ENCODE measurements around the gene ZBTB2.
"Not testable (repeated sequence)": the region's sequence is repeated elsewhere in the genome, so short reads cannot be mapped to it uniquely, and the experiment has no call there.

ZBTB2 gene

DNA sequence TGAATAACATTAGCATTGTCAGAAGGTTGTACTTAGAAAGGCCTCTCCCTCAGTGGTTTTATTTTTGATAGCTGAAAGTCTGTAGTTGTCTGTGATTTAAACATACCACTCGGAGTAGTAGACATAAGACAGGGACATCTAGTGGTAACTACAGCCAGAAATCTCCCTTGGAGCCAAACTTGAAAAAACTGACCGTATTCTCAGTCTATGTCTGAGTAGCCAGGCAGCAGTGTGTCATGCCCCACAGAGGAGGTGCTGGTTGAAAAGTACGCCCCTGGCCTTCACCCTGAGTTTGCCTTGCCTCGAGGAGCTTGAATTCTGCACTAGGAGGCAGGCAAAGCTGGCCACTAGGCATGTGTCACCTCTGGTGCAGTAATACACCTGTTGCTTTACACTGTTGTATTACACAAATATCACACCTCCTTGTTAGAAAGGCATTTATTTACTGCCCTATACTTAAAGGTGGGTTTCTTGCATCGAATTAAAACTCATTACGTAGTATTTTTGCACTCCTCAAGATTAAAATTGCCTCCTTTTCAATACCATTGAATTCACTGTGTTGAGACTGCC lies 20.8 kb downstream of the ZBTB2 start:
- DNase-seq, result no peak

- DNase-seq, result no peak
Measured at GRCh38 chr6:151365233-151365632, 26.1 kb downstream of the ZBTB2 start.

- no peak for DNase-seq
Measured at GRCh38 chr6:151359486-151359885, 31.9 kb downstream of the ZBTB2 start.

GRCh38 chr6:151358475-151358874 lies 32.9 kb downstream of the ZBTB2 start:
- no peak for DNase-seq

- no peak for DNase-seq
Measured at GRCh38 chr6:151357758-151358436, 33.5 kb downstream of the ZBTB2 start.

DNA sequence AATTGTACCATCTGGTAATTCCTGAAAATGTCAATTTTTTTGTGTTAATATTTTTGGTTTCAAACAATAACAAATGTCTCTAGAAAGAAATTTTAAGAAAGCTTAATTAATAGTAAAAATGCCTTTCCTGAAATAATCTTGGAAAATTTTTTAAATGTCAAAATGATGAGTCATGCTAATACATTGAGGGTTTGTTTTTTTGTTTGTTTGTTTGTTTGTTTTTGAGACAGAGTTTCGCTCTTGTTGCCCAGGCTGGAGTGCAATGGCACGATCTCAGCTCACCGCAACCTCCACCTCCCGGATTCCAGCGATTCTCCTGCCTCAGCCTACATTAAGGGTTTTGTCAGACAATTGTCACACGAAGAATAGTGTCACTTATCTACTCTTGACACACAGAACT lies 34.4 kb downstream of the ZBTB2 start:
- DNase-seq, result not testable (repeated sequence)

DNA sequence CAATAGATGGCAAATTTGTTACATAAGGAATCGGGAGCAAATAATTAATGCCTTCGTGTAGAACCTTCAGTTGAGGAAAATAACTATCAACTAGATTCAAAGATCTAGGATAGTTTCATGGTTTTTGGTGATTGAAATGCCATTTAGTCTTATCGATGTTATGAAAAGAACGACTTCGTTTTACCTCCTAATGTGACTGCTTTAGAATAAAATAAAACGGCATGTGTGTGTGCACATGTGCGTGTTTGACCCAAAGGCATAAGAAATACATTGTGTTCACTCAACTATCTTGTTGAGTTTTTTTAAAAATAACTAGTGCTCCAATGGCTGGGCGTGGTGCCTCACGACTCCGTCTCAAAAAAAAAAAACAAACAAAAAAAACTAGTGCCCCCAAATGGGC lies 37.6 kb downstream of the ZBTB2 start:
- no peak for DNase-seq

DNA sequence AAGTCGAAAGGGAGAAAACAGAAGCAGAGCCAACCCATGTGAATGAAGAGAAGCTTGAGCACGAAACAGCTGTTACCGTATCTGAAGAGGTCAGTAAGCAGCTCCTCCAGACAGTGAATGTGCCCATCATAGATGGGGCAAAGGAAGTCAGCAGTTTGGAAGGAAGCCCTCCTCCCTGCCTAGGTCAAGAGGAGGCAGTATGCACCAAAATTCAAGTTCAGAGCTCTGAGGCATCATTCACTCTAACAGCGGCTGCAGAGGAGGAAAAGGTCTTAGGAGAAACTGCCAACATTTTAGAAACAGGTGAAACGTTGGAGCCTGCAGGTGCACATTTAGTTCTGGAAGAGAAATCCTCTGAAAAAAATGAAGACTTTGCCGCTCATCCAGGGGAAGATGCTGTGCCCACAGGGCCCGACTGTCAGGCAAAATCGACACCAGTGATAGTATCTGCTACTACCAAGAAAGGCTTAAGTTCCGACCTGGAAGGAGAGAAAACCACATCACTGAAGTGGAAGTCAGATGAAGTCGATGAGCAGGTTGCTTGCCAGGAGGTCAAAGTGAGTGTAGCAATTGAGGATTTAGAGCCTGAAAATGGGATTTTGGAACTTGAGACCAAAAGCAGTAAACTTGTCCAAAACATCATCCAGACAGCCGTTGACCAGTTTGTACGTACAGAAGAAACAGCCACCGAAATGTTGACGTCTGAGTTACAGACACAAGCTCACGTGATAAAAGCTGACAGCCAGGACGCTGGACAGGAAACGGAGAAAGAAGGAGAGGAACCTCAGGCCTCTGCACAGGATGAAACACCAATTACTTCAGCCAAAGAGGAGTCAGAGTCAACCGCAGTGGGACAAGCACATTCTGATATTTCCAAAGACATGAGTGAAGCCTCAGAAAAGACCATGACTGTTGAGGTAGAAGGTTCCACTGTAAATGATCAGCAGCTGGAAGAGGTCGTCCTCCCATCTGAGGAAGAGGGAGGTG lies 38.7 kb downstream of the ZBTB2 start:
- DNase-seq, result no peak

DNA sequence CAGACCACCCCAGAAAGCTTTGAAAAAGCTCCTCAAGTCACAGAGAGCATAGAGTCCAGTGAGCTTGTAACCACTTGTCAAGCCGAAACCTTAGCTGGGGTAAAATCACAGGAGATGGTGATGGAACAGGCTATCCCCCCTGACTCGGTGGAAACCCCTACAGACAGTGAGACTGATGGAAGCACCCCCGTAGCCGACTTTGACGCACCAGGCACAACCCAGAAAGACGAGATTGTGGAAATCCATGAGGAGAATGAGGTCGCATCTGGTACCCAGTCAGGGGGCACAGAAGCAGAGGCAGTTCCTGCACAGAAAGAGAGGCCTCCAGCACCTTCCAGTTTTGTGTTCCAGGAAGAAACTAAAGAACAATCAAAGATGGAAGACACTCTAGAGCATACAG lies 39.6 kb downstream of the ZBTB2 start:
- DNase-seq, result no peak

GRCh38 chr6:151351146-151351700 lies 40.1 kb downstream of the ZBTB2 start:
- no peak for DNase-seq

- DNase-seq, result no peak
Measured at GRCh38 chr6:151350442-151351145, 40.8 kb downstream of the ZBTB2 start.

DNA sequence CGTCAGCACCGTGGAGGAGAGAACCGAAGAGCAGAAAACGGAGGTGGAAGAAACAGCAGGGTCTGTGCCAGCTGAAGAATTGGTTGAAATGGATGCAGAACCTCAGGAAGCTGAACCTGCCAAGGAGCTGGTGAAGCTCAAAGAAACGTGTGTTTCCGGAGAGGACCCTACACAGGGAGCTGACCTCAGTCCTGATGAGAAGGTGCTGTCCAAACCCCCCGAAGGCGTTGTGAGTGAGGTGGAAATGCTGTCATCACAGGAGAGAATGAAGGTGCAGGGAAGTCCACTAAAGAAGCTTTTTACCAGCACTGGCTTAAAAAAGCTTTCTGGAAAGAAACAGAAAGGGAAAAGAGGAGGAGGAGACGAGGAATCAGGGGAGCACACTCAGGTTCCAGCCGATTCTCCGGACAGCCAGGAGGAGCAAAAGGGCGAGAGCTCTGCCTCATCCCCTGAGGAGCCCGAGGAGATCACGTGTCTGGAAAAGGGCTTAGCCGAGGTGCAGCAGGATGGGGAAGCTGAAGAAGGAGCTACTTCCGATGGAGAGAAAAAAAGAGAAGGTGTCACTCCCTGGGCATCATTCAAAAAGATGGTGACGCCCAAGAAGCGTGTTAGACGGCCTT lies 41.6 kb downstream of the ZBTB2 start:
- no peak for DNase-seq

DNA sequence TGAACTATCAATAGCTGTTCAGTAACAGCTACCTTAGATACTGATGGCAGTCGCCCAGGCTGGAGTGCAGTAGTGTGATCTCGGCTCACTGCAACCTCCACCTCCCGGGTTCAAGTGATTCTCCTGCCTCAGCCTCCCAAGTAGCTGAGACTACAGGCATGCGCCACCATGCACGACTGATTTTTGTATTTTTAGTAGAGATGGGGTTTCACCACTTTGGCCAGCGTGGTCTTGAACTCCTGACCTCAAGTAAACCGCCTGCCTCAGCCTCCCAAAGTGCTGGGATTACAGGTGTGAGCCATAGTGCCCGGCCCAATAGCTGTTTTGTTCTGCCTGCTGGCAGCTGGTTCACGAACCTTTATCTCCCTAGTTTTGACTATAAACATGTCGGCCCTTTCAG lies 48.6 kb downstream of the ZBTB2 start:
- DNase-seq, result not testable (repeated sequence)

GRCh38 chr6:151341476-151342195 lies 49.7 kb downstream of the ZBTB2 start:
- DNase-seq, result no peak

DNA sequence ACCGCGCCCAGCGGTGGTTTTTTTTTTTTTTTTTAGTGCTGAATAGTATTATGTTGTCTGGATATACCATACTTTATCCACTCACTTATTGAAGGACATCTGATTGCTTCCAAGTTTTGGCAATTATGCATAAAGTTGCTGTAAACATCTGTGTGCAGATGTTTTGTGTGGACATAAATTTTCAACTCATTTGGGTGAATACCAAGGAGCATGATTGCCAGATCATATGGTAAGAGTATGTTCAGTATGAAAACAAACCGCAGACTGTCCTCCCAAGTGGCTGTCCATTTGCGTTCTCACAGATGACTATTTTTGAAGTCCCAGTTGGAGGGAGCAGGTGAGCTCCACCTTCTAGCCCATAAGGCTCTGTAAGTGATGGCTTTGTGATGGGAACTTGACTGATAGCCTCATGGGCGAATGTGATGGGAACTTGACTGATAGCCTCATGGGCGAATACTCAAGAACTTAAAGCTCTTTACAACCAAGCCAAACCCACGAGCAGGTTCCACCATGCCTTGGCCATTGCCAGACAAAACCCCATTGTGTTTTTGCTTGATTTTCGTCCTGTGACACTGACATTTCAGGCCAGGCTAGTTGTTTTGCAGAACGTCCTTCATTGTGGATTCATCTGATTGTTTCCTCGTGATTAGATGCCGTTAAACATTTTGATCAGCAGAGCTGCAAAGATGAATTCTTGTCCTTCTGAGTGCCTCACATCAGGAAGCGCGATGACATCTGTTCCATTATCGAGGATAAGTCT lies 51.0 kb downstream of the ZBTB2 start:
- DNase-seq, result no peak

- no peak for DNase-seq
Measured at GRCh38 chr6:151339369-151339768, 52.0 kb downstream of the ZBTB2 start.

DNA sequence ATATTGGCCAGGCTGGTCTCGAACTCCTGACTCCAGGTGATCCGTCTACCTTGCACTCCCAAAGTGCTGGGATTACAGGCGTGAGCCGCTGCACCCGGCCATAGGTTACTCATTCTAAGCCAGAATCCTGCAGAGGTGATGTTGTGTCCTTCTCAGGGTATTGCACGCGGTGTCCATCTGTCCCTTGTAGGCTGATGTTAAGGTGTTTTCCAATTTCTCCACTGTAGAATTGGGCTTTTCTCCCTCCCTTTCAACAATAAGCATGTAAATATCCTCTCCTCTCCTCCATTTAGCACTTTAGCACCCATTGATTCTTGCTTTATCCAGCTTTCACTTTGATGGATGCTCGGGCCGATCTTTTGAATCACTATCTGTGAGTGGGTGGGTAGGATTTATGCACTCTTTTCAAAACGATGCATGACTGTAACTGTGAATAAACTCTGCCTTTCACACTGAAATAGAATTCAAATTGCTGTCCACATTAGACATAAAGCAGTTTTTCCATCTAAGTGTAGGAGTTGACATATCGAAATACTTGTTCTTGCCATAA lies 52.6 kb downstream of the ZBTB2 start:
- no peak for DNase-seq

- DNase-seq, result no peak
Measured at GRCh38 chr6:151335930-151336329, 55.4 kb downstream of the ZBTB2 start.

DNA sequence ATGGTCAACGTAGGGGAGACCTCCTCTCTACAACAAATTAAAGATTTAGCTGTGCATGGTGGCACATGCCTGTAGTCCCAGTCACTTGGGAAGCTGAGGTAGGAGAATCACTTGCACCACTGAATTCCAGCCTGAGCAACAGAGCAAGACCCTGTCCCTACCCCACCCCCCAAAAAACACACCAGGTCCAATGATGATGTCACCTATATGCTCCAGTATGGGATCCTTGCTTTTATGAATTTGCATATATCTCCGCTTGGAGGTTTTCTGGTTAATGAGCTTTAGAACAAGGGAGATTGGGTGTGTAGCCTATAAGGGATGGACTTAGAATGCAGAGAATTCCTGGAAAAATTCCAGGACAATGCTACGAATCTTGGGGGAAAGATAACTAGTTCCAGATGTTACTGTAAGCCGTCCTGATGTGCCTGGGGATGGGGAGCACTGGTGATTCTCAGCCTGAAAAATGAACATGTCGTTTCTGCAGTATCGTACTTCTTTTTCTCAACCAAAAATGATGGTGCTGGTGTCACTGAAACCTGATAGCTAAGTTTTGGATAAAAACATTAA lies 61.1 kb downstream of the ZBTB2 start:
- no peak for DNase-seq

DNA sequence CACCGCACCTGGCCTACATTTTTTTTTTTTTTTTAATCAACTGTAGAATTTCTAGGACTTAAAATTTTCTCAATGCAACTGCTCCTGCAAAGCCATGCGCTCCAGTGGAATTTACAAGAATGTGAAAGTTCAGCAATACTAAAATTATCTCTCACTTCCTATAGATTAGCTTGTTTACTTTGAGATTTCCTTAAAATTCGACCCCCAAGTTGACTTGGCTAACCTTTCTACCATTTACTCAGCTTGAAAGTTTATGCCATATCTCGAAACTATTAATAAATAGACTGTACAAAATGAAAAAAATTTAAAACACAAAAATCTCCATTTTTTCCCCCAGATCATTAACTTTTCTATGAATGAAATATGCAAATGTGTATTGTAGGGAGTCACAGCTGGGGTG lies 64.3 kb downstream of the ZBTB2 start:
- no peak for DNase-seq
